Natural killer cell (primary cell): ENCODE data around the gene CDH12. TPM values are rescaled to one million over a fixed set of nuclear protein-coding genes. Genes with fewer than 3 reads are reported as not detected.

Source experiments
- ATAC-seq, 3 donors: fragments of 150-1000 bp in 2 of 3; fragments of 200-7000 bp in 1 of 3; cut with Tn5 transposase; 1 replicate in 1 of 3; 2 replicates in 2 of 3; pipeline ENCODE4 v1.10.0; 2021; ENCODE audit warnings: mild to moderate bottlenecking in 2 of 3, moderate library complexity in 2 of 3
- DNase-seq, 2 donors: peaks; one replicate each; pipeline versions ENCODE4 v3.0.0 to v3.0.0-alpha.2; 2013 to 2021; ENCODE audit warnings: mixed read lengths in 1 of 2
- H3K27ac ChIP-seq: one replicate; pipeline ENCODE4 v1.5.1; 2013; ENCODE audit warnings: mild to moderate bottlenecking, low read length
- H3K27me3 ChIP-seq: one replicate; pipeline ENCODE4 v1.6.1; 2013; ENCODE audit warnings: low read length; ENCODE audit not compliant: control insufficient read depth, insufficient read depth
- H3K36me3 ChIP-seq: one replicate; pipeline ENCODE4 v1.6.1; 2013; ENCODE audit warnings: low read length; ENCODE audit not compliant: control insufficient read depth, insufficient read depth
- H3K4me1 ChIP-seq: one replicate; pipeline ENCODE4 v1.6.1; 2013; ENCODE audit warnings: low read length; ENCODE audit not compliant: control insufficient read depth, insufficient read depth
- H3K4me3 ChIP-seq: one replicate; pipeline ENCODE4 v1.5.1; 2013; ENCODE audit warnings: low read length
- H3K9me3 ChIP-seq: one replicate; pipeline ENCODE4 v1.6.1; 2013; ENCODE audit warnings: low read length; ENCODE audit not compliant: control insufficient read depth, insufficient read depth
- H3K27ac Mint-ChIP-seq, 2 donors: one replicate each; pipeline ENCODE4 v1.8.0; 2022; ENCODE audit warnings: mild to moderate bottlenecking in 2 of 2, mixed read lengths in 2 of 2, moderate library complexity in 1 of 2
- H3K27me3 Mint-ChIP-seq, 2 donors: one replicate each; pipeline ENCODE4 v1.8.0; 2022; ENCODE audit warnings: low read depth in 2 of 2, mixed read lengths in 2 of 2
- H3K36me3 Mint-ChIP-seq: one replicate; pipeline ENCODE4 v1.8.0; 2022; ENCODE audit warnings: mixed read lengths
- H3K4me1 Mint-ChIP-seq, 2 donors: one replicate each; pipeline ENCODE4 v1.8.0; 2022; ENCODE audit warnings: mixed read lengths in 2 of 2
- H3K4me3 Mint-ChIP-seq: one replicate; pipeline ENCODE4 v1.8.0; 2022; ENCODE audit warnings: mild to moderate bottlenecking, moderate library complexity, mixed read lengths
- H3K9me3 Mint-ChIP-seq, 2 donors: one replicate each; pipeline ENCODE4 v1.8.0; 2022; ENCODE audit warnings: mixed read lengths in 2 of 2
- CTCF ChIP-seq: fragments of 200-600 bp; IDR thresholded peaks from one replicate; pipeline ENCODE4 v1.8.0; 2022; ENCODE audit warnings: antibody characterized with exemption
- WGBS: methylation state at CpG from one replicate; pipeline ENCODE4 v1.1.7; 2013; ENCODE audit warnings: missing lambda C conversion rate; ENCODE audit not compliant: insufficient coverage; 5-methylcytosine and 5-hydroxymethylcytosine counted together
- intact Hi-C: fragments of 100-400 bp; cut with micrococcal nuclease; formaldehyde crosslinking; loops from one replicate; pipeline ENCODE4 v1.14.2; 2022
- total RNA-seq, 4 donors: library from RNA; stranded (reverse); fragments of 120-200 nt in 1 of 4; gene quantifications; one replicate each; pipeline versions ENCODE4 v1.2.3 to v1.2.4, GENCODE V29; 2013 to 2022

CDH12 gene
- total RNA-seq, 3 donors from 2014 or later (not counting 1 experiment from before 2014, with no cell fraction given) = not detected

DNA sequence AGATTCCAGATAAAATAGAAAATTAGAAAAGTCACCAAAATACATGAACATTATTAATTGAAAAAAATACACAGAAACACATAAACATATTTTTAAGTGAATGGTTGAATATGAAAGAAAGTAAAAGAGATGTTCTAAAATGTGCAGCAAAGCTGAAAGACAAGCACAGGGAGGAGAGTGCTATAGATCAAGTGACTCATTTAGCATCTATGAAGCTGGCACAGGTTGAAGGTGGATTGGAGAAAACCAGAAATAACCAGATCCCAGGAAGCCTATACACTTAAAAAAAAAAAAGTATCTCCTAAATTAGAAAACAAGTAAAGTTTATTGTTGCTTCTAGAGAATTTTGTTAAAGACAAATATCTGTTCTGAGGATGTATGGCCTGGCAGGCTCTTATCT, 338.9 kb downstream of the CDH12 start:
- H3K27ac ChIP-seq = no peak overlapping the region
- no peak for TF ChIP-seq CTCF
- Mint-ChIP-seq H3K9me3 (peaks cover 4 to 8% of the 10 kb centered on the region in 2 donors), H3K27ac (no peak overlapping the region), H3K36me3 (no peaks in the 10 kb centered on the region), H3K27me3 (no peaks in the 10 kb centered on the region), H3K4me1 (no peaks in the 10 kb centered on the region), H3K4me3 (no peak overlapping the region)
- no peak overlapping the region for H3K4me3 ChIP-seq
- peaks cover 4% of the 10 kb centered on the region for H3K9me3 ChIP-seq
- no peaks in the 10 kb centered on the region for H3K4me1 ChIP-seq
- intact Hi-C loops = no loop called here
- H3K27me3 ChIP-seq = no peaks in the 10 kb centered on the region
- ATAC-seq (no peak), DNase-seq (no peak)
- H3K36me3 ChIP-seq = no peaks in the 10 kb centered on the region

- H3K36me3 ChIP-seq = no peaks in the 10 kb centered on the region
- H3K27ac ChIP-seq = no peak overlapping the region
- Mint-ChIP-seq H3K27ac (no peak overlapping the region), H3K9me3 (peaks cover 10 to 11% of the 10 kb centered on the region in 2 donors), H3K36me3 (no peaks in the 10 kb centered on the region), H3K27me3 (no peaks in the 10 kb centered on the region), H3K4me3 (no peak overlapping the region), H3K4me1 (no peaks in the 10 kb centered on the region)
- intact Hi-C loops = no loop called here
- 52% methylated on average over 3 of the region's 3 CpGs for WGBS
- DNase-seq (no peak), ATAC-seq (no peak)
- H3K4me1 ChIP-seq = no peaks in the 10 kb centered on the region
- H3K9me3 ChIP-seq = no peaks in the 10 kb centered on the region
- H3K4me3 ChIP-seq = no peak overlapping the region
- no peaks in the 10 kb centered on the region for H3K27me3 ChIP-seq
- TF ChIP-seq CTCF = no peak
These were observed 347.3 kb downstream of the CDH12 start for GRCh38 chr5:22505891-22506290.

DNA sequence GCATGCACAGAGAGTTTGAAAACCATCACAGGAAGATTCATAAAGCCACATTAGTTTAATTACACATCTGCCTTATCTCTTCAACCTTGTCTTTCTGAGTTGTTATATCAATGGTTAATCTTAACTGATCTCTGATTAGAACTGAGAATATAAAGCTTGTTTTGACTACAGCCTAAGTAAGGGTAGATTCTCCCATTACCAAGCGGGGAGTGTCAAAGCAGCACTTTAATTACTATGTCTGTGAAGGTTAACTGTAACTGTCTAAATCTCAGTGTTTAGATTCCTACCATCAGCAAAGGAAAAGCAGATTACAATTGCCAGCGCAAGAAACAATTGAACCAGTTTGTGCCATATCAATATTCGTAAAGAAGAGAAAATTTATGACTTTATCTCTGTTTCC, 348.7 kb downstream of the CDH12 start:
- no peaks in the 10 kb centered on the region for H3K4me1 Mint-ChIP-seq
- no peak overlapping the region for H3K4me3 Mint-ChIP-seq
- DNase-seq (no peak), ATAC-seq (no peak)
- Histone ChIP-seq H3K27me3 (no peaks in the 10 kb centered on the region), H3K9me3 (no peaks in the 10 kb centered on the region), H3K36me3 (no peaks in the 10 kb centered on the region), H3K4me1 (no peaks in the 10 kb centered on the region), H3K27ac (no peak overlapping the region), H3K4me3 (no peak overlapping the region)
- no peak overlapping the region for H3K27ac Mint-ChIP-seq
- intact Hi-C loops = no loop called here
- 80% methylated on average over 2 of the region's 3 CpGs for WGBS
- peaks cover 10 to 12% of the 10 kb centered on the region in 2 donors for H3K9me3 Mint-ChIP-seq
- TF ChIP-seq CTCF = no peak
- H3K27me3 Mint-ChIP-seq = no peaks in the 10 kb centered on the region
- H3K36me3 Mint-ChIP-seq = no peaks in the 10 kb centered on the region

GRCh38 chr5:22500556-22500955, 352.6 kb downstream of the CDH12 start:
- peaks cover 13 to 16% of the 10 kb centered on the region in 2 donors for H3K9me3 Mint-ChIP-seq
- DNase-seq = no peak
- no peak overlapping the region for H3K4me3 ChIP-seq
- no peaks in the 10 kb centered on the region for H3K36me3 ChIP-seq
- no peaks in the 10 kb centered on the region for H3K27me3 Mint-ChIP-seq
- no peaks in the 10 kb centered on the region for H3K4me1 Mint-ChIP-seq
- intact Hi-C loops = no loop called here
- no peak for ATAC-seq
- no peak overlapping the region for H3K27ac ChIP-seq
- H3K27me3 ChIP-seq = no peaks in the 10 kb centered on the region
- WGBS = 77% methylated on average over 1 of the region's 1 CpG
- no peak for TF ChIP-seq CTCF
- H3K9me3 ChIP-seq = no peaks in the 10 kb centered on the region
- no peak overlapping the region for H3K27ac Mint-ChIP-seq
- no peaks in the 10 kb centered on the region for H3K36me3 Mint-ChIP-seq
- H3K4me1 ChIP-seq = no peaks in the 10 kb centered on the region
- H3K4me3 Mint-ChIP-seq = no peak overlapping the region
